IMR-90 (cell line): ENCODE results near the gene ZNF580. TPM values are rescaled to one million over a fixed set of nuclear protein-coding genes. Genes with fewer than 3 reads are reported as not detected.

Source experiments
- ATAC-seq: fragments of 200-7000 bp; cut with Tn5 transposase; 2 replicates; pipeline ENCODE4 v1.9.1; 2020; ENCODE audit warnings: low read depth, mild to moderate bottlenecking, moderate library complexity
- BruUV-seq: library from RNA; stranded (reverse); fragments of 400-500 nt; replicated peaks from 2 replicates; lab custom pipeline; 2021; lab: Mats Ljungman, UMichigan
- CTCF ChIA-PET: fragments of 300-600 bp; formaldehyde crosslinking; extraction: SDS; loops from one replicate; lab custom pipeline; 2021; ENCODE audit warnings: antibody characterized with exemption; lab: Yijun Ruan, JAX
- POLR2A ChIA-PET: fragments of 300-600 bp; sonication (Branson Sonifier 250); formaldehyde crosslinking; loops from one replicate; lab custom pipeline; 2022; ENCODE audit warnings: antibody characterized with exemption; ENCODE audit not compliant: unreplicated experiment; lab: Charles Lee
- DNase-seq: peaks from one replicate; pipeline ENCODE4 v3.0.0; 2013
- H2AFZ ChIP-seq: replicated peaks from 2 replicates; pipeline ENCODE3; 2013; ENCODE audit warnings: low read length, mild to moderate bottlenecking; ENCODE audit not compliant: poor library complexity
- H2AK5ac ChIP-seq: 2 replicates; pipeline ENCODE4 v1.6.1; 2013; ENCODE audit warnings: low read depth, low read length, inconsistent platforms
- H2AK9ac ChIP-seq: replicated peaks from 2 replicates; pipeline ENCODE3; 2013; ENCODE audit warnings: mild to moderate bottlenecking, low read depth, low read length, moderate library complexity; ENCODE audit not compliant: poor library complexity
- H2BK120ac ChIP-seq: 2 replicates; pipeline ENCODE4 v1.6.1; 2013; ENCODE audit warnings: low read depth, low read length, inconsistent platforms
- H2BK15ac ChIP-seq: 3 replicates; pipeline ENCODE4 v1.6.1; 2013; ENCODE audit warnings: low read depth, low read length, inconsistent platforms
- H2BK20ac ChIP-seq: 2 replicates; pipeline ENCODE4 v1.6.1; 2013; ENCODE audit warnings: low read depth, mild to moderate bottlenecking, inconsistent platforms, low read length, moderate library complexity
- H2BK5ac ChIP-seq: 2 replicates; pipeline ENCODE4 v1.6.1; 2013; ENCODE audit warnings: mild to moderate bottlenecking, low read depth, low read length, inconsistent platforms; ENCODE audit not compliant: poor library complexity, severe bottlenecking
- H3K14ac ChIP-seq: replicated peaks from 2 replicates; pipeline ENCODE4 v1.6.1; 2013; ENCODE audit warnings: low read depth, low read length, inconsistent platforms
- H3K18ac ChIP-seq: 2 replicates; pipeline ENCODE4 v1.6.1; 2013; ENCODE audit warnings: low read depth, low read length, control low read depth
- H3K23ac ChIP-seq: 2 replicates; pipeline ENCODE4 v1.6.1; 2013; ENCODE audit warnings: low read depth, low read length, inconsistent platforms
- H3K27ac ChIP-seq: 2 replicates; pipeline ENCODE4 v1.5.1; 2013; ENCODE audit warnings: mild to moderate bottlenecking, control low read depth, low read length; ENCODE audit not compliant: insufficient read depth
- H3K27me3 ChIP-seq: 2 replicates; pipeline ENCODE4 v1.6.1; 2013; ENCODE audit warnings: low read length; ENCODE audit not compliant: control insufficient read depth, insufficient read depth
- H3K36me3 ChIP-seq: 2 replicates; pipeline ENCODE4 v1.6.1; 2013; ENCODE audit warnings: low read length, mixed read lengths; ENCODE audit not compliant: control insufficient read depth, insufficient read depth
- H3K4ac ChIP-seq: 2 replicates; pipeline ENCODE4 v1.6.1; 2013; ENCODE audit warnings: low read depth, low read length, inconsistent platforms
- H3K4me1 ChIP-seq: 2 replicates; pipeline ENCODE4 v1.6.1; 2013; ENCODE audit warnings: low read length, mixed read lengths; ENCODE audit not compliant: control insufficient read depth, insufficient read depth
- H3K4me2 ChIP-seq: 2 replicates; pipeline ENCODE4 v1.6.1; 2013; ENCODE audit warnings: low read depth, mild to moderate bottlenecking, control low read depth, low read length, moderate library complexity
- H3K4me3 ChIP-seq: 2 replicates; pipeline ENCODE4 v1.5.1; 2013; ENCODE audit warnings: low read depth, mild to moderate bottlenecking, control low read depth, low read length, moderate library complexity; ENCODE audit not compliant: insufficient read depth
- H3K56ac ChIP-seq: 2 replicates; pipeline ENCODE4 v1.6.1; 2013; ENCODE audit warnings: low read length, inconsistent platforms; ENCODE audit not compliant: insufficient read depth; ENCODE audit errors: extremely low read depth
- H3K79me1 ChIP-seq, 2 experiments: 2 replicates each; pipeline ENCODE4 v1.6.1; 2013; ENCODE audit warnings: low read length in 2 of 2, inconsistent platforms in 1 of 2, low read depth in 1 of 2
- H3K9ac ChIP-seq: 2 replicates; pipeline ENCODE4 v1.6.1; 2013; ENCODE audit warnings: low read depth, low read length, control low read depth
- H3K9me1 ChIP-seq: 2 replicates; pipeline ENCODE4 v1.6.1; 2013; ENCODE audit warnings: low read length, inconsistent platforms; ENCODE audit not compliant: insufficient read depth
- H3K9me3 ChIP-seq: 2 replicates; pipeline ENCODE4 v1.6.1; 2013; ENCODE audit warnings: low read length; ENCODE audit not compliant: control insufficient read depth, insufficient read depth
- H4K20me1 ChIP-seq: 2 replicates; pipeline ENCODE4 v1.6.1; 2013; ENCODE audit warnings: low read length, inconsistent platforms; ENCODE audit not compliant: insufficient read depth
- H4K5ac ChIP-seq: 2 replicates; pipeline ENCODE4 v1.6.1; 2013; ENCODE audit warnings: mild to moderate bottlenecking, low read depth, low read length, control low read depth
- H4K8ac ChIP-seq, 2 experiments: 2 replicates each; pipeline ENCODE4 v1.6.1; 2013; ENCODE audit warnings: low read depth in 2 of 2, low read length in 2 of 2, control low read depth in 1 of 2, inconsistent platforms in 1 of 2
- H4K91ac ChIP-seq: 2 replicates; pipeline ENCODE4 v1.6.1; 2013; ENCODE audit warnings: low read depth, low read length, inconsistent platforms; ENCODE audit not compliant: insufficient read depth
- POLR2A ChIP-seq: IDR thresholded peaks from 2 replicates; pipeline ENCODE4 v1.6.1; 2012; ENCODE audit warnings: mild to moderate bottlenecking, low read depth, low read length
- RCOR1 ChIP-seq: IDR thresholded peaks from 2 replicates; pipeline ENCODE4 v1.6.1; 2012; ENCODE audit warnings: mild to moderate bottlenecking, low read length, improper control_type of control experiment; ENCODE audit not compliant: insufficient replicate concordance
- RFX5 ChIP-seq: IDR thresholded peaks from 2 replicates; pipeline ENCODE4 v1.8.0; 2012; ENCODE audit warnings: low read depth, mild to moderate bottlenecking, low read length, moderate library complexity
- WGBS, 2 experiments: methylation state at CpG; one replicate each; pipeline versions ENCODE4 v1.1.5 to v1.1.7; 2013; ENCODE audit warnings: missing lambda C conversion rate in 2 of 2; ENCODE audit not compliant: insufficient read length in 1 of 2; ENCODE audit errors: extremely low coverage in 2 of 2; 5-methylcytosine and 5-hydroxymethylcytosine counted together
- dilution Hi-C: fragments of 300-500 bp; cut with HindIII; formaldehyde crosslinking; loops from one replicate; pipeline ENCODE4 v1.14.3; 2018; ENCODE audit warnings: low sequenced_read_pairs; ENCODE audit not compliant: unreplicated experiment
- in situ Hi-C: fragments of 300-500 bp; cut with MboI; formaldehyde crosslinking; loops from 3 replicates; pipeline ENCODE4 v1.14.3; 2019; ENCODE audit warnings: low sequenced_read_pairs, inconsistent platforms, mixed read lengths
- intact Hi-C: fragments of 100-400 bp; cut with micrococcal nuclease; formaldehyde crosslinking; loops from 2 replicates; pipeline ENCODE4 v1.10.0; 2022
- polyA plus RNA-seq, 3 experiments: library from polyadenylated mRNA; depleted of rRNA; stranded (reverse); fragments of >200 nt; gene quantifications; 2 replicates each; pipeline ENCODE4 v1.2.3, GENCODE V29; 2012; ENCODE audit warnings: low replicate concordance in 1 of 3
- total RNA-seq: library from RNA; depleted of rRNA; stranded (reverse); fragments of >200 nt; gene quantifications from 2 replicates; pipeline ENCODE4 v1.2.3, GENCODE V29; 2012

The ZNF580 gene
- total and polyA plus RNA-seq, 2 of the 4 experiments (the other 2 are of a cell fraction): 1.4 to 36.9 TPM

- H2AFZ ChIP-seq: no peak overlapping the region
- H3K36me3 ChIP-seq: peaks cover 71% of the 10 kb centered on the region
- no peak overlapping the region for H4K8ac ChIP-seq
- no peak overlapping the region for H3K4ac ChIP-seq
- H3K18ac ChIP-seq: no peak overlapping the region
- dilution Hi-C loops (no loop called here), in situ Hi-C loops (loop anchor here (25.0 kb wide), 1 partner anchor 447 kb away; the partner anchor contains the start of gene ZNF444), intact Hi-C loops (no loop called here)
- DNase-seq: no peak
- H3K9me3 ChIP-seq: no peaks in the 10 kb centered on the region
- H3K79me1 ChIP-seq: peaks cover 9 to 24% of the 10 kb centered on the region in 2 experiments; a peak in 2 of 4 replicates
- H2AK5ac ChIP-seq: no peak overlapping the region
- H3K14ac ChIP-seq: no peak overlapping the region
- H4K5ac ChIP-seq: no peak overlapping the region
- no peak overlapping the region for H2BK120ac ChIP-seq
- H3K27ac ChIP-seq: no peak overlapping the region
- no TSS peak for BruUV-seq
- POLR2A ChIA-PET: no interaction called here
- H2BK15ac ChIP-seq: no peak overlapping the region
- ATAC-seq: no peak
- TF ChIP-seq RCOR1: no peak
- TF ChIP-seq POLR2A: no peak
- no peak for TF ChIP-seq RFX5
- H3K27me3 ChIP-seq: no peaks in the 10 kb centered on the region
- H2BK20ac ChIP-seq: no peak overlapping the region
- no peak overlapping the region for H3K4me3 ChIP-seq
- no peaks in the 10 kb centered on the region for H3K4me1 ChIP-seq
- no peak overlapping the region for H2BK5ac ChIP-seq
- no peak overlapping the region for H3K9ac ChIP-seq
- no peak overlapping the region for H3K23ac ChIP-seq
- H4K20me1 ChIP-seq: peaks cover 31% of the 10 kb centered on the region
- no peak overlapping the region for H3K4me2 ChIP-seq
- CTCF ChIA-PET: no interaction called here
- H3K9me1 ChIP-seq: no peaks in the 10 kb centered on the region
- H3K56ac ChIP-seq: no peak overlapping the region
- H4K91ac ChIP-seq: no peak overlapping the region
- H2AK9ac ChIP-seq: no peak overlapping the region
- 98% methylated on average over 8 of the region's 25 CpGs; no CpG with 5 or more reads in 1 of the 2 experiments for WGBS, 2 experiments
Observed at GRCh38 chr19:55690109-55690768, 49.4 kb downstream of the ZNF580 start.
